Fibroblast of skin of right biceps (primary cell): ENCODE data around the gene PTPRN2.
A peak's percentile ranks its signal among the peaks of the same experiment; 100 is the strongest.
"Not testable (repeated sequence)": the region's sequence is repeated elsewhere in the genome, so short reads cannot be mapped to it uniquely, and the experiment has no call there.

Experiments used
- DNase-seq: peaks from one replicate; pipeline ENCODE4 v3.0.0-alpha.2; 2013

PTPRN2 gene

GRCh38 chr7:158458096-158458495, 129.5 kb downstream of the PTPRN2 start:
- no peak for DNase-seq

- not testable (repeated sequence) for DNase-seq
These were observed 130.0 kb downstream of the PTPRN2 start for GRCh38 chr7:158457586-158457985.

- no peak for DNase-seq
These were observed 133.0 kb downstream of the PTPRN2 start for GRCh38 chr7:158454631-158455030.

DNA sequence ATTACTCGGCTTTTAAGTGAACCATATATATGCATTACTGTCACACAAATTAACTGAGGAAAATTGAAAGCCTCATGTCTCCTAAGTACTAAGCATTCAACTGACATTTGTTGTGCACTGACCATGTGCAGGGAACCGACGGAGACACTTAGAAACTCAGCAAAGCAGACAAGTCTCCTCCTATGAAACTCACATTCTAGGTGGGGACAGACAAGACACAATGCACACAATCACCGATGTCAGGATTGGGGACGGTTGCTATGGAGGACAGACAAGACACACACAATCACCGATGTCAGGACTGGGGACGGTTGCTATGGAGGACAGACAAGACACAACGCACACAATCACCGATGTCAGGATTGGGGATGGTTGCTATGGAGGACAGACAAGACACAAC, 134.0 kb downstream of the PTPRN2 start:
- DNase-seq: no peak

GRCh38 chr7:158452331-158452730, 135.3 kb downstream of the PTPRN2 start:
- no peak for DNase-seq

DNA sequence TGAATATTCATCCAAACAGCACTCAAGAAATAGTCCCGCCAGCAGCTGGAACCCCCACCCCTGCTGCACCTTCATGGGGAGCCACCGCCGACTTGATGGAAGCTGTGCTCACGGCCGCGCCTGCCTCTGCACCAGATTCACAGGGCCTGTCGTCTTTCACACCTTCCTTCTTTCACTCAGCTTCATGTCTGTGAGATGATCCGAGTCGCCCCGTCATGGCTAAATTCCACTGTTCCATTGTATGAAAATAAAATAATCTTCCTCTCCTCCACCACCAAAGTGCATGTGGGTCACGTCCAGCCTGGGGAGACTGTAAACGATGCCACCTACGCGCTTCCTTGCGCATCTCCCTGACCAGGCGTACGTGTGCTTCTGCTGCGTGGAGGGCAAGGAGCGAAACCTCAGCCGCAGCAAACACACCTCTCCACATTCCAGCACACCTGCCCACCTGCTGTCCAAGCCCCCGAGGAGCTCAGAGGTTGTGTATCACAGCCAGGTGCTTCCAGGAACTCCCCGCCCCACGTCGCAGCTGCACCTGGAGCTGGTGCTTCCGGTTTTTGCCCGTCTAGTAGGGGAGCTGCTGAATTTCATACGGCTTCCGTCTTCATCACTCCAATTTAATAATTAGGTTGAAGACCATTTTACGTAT, 137.0 kb downstream of the PTPRN2 start:
- DNase-seq: no peak

DNA sequence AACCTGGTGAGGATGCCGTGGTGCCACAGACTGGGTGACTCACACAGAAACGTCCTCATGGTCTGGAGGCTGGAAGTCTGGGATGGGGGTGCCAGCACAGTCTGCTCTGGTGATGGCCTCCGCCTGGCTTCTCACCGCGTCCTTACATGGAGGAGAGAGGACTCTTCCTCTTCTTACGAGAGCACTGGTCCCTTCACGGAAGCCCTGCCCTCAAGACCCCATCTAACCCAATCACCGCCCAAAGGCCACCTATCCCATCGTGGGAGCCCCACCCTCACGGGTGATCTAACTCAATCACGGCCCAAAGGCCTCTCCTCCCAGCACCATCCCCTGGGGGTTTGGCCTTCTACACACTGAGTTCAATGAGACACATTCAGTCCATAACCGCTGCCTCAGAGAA, 137.7 kb downstream of the PTPRN2 start:
- no peak for DNase-seq

GRCh38 chr7:158449266-158449665, 138.4 kb downstream of the PTPRN2 start:
- no peak for DNase-seq

- no peak for DNase-seq
These were observed 139.1 kb downstream of the PTPRN2 start for GRCh38 chr7:158448430-158449100.

DNA sequence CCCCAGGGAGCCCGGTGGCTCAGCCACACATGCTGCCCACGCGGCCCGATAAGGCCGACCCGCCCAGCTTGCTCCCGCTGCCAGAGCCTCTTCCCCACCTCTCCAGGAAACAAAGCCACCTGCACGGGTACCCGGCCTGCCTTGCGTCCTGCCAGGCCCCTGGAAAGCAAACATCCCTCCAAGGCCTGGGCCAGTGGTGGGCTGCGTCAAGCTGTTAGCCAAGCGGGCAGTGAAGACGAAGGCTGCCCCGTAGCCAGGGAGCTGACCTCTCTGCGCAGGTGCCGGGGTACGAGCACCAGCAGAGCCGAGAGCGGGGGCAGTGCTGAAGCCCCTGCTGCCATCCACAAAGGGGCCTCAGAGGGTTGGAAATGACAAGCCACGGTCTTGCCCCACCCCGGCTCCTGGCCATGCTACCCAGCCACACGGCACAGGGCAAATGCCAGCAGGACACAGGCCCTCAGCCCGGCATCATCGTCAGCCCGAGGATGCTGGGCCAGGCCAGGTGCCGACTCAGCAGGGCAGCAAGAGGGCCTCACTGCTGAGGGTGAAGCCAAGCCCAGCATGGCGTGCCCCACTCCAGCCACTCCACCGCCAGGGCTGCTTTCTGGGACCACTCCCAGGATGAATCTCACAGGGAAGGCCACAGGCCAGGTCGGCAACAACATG, 140.0 kb downstream of the PTPRN2 start:
- no peak for DNase-seq

- DNase-seq: no peak
These were observed 140.5 kb downstream of the PTPRN2 start for GRCh38 chr7:158447151-158447505.

GRCh38 chr7:158446706-158447105, 140.9 kb downstream of the PTPRN2 start:
- DNase-seq: no peak

DNA sequence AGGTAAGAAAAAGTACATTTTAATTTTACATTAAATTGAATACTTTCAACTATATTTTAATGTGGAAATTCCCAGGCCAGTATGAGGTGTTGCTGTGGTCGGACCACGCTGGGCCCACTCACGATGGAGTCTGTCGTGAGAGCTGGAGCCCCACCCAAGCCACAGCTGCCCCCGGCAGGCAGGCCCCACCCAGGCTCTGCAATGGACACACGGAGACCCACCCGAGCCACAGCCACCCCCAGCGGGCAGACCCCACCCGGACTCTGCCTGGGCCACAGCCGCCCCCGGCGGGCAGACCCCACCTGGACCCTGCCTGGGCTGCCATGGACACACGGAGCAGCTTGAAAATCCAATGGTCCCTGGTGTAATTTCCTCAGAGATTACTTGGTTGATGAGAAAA, 141.3 kb downstream of the PTPRN2 start:
- DNase-seq: no peak

DNA sequence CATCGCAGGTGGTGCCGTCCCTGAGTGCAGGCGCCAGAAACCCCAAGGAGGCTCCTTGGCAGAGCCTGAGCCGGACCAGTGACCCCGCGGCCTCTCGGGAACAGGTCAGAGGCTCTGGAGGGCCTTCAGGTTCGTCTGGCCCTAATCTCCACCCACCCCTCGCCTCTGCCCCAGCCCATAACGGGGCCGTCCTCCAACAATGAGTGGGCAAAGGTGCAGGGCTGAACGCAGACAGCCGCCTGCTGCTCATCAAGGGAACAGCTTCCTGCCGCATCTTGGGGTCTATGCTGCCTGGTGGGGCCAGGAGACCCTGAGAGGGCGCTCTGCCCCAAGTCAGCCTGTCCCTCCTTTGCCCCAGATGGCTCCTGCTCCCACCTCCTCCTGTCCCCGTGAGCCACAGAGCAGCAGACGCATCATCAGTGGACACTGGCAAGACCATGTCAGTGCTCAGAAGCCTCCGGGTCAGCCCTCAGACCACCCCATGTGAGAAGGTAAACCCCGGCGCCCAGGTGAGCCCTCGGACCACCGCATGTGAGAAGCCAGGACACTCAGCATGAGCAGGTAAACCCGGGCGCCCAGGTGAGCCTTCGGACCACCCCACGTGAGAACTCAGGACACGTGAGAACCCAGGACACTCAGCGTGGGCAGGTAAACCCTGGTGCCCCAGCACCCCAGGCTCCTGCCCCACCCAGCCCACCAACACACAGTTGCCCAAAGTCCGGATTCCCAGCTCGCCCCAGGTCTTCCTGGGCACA, 142.0 kb downstream of the PTPRN2 start:
- DNase-seq: no peak

DNA sequence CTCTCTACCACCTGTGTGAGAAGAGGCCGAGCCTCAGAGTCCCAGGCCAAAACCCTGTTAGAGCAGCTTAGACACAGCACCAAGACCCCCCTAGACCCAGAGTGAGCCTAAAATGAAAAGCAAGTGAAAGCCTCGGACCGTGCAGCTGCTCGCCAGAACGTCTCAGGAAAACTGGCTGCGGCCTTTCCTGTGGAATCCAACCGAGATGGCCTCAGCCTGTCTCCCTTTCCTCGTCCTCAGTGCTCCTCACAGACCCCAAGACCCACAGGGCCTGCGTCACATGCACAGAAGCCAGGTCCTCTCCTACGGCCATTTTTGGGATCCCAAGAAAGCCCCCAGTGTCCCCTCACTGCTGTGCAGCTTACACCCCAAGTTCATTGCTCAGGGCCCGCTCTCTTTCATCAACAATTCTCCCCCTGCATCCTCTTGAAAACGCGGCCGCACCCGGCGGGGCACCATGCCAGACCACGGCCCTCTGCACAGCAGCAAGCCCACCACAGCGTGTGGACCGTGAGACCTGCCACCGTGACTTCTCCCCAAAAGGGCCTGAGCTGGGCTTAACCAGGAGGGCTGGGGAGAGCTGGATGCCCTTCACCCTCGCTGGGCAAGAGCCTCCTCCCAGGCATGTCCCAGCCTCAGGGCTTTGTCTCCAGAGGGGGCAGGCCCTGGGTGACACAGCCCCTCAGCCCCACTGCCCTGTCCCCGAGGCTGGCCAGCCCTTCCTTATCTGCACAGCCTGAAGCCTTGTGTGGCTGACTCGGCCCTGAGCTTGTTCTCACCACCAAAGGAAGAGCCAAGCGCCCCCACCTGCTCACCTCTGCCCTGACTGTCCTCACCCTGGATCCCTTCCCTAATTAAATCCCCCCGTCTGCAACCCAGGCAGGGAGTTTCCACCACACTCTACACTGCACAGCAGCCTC, 142.9 kb downstream of the PTPRN2 start:
- no peak for DNase-seq

- DNase-seq: no peak
These were observed 143.7 kb downstream of the PTPRN2 start for GRCh38 chr7:158443688-158444483.

- DNase-seq: no peak
These were observed 144.5 kb downstream of the PTPRN2 start for GRCh38 chr7:158443014-158443687.

GRCh38 chr7:158442260-158442659, 145.4 kb downstream of the PTPRN2 start:
- DNase-seq: no peak

DNA sequence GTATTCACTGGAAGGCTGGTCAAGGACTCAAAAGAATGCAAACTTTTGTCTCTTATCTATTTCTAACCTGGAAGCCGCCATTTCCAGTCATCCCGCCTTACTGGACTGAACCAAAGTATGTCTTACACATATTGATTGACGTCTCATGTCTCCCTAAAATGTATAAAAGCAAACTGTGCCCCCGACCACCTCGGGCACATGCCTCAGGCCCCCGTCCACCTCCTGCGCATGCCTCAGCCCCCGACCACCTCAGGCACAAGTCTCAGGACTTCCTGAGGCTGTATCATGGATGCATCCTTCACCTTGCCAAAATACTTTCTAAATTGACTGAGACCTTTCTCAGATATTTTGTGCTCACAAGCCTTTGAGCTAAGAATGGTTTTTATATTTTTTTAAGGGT, 148.6 kb downstream of the PTPRN2 start:
- no peak for DNase-seq

DNA sequence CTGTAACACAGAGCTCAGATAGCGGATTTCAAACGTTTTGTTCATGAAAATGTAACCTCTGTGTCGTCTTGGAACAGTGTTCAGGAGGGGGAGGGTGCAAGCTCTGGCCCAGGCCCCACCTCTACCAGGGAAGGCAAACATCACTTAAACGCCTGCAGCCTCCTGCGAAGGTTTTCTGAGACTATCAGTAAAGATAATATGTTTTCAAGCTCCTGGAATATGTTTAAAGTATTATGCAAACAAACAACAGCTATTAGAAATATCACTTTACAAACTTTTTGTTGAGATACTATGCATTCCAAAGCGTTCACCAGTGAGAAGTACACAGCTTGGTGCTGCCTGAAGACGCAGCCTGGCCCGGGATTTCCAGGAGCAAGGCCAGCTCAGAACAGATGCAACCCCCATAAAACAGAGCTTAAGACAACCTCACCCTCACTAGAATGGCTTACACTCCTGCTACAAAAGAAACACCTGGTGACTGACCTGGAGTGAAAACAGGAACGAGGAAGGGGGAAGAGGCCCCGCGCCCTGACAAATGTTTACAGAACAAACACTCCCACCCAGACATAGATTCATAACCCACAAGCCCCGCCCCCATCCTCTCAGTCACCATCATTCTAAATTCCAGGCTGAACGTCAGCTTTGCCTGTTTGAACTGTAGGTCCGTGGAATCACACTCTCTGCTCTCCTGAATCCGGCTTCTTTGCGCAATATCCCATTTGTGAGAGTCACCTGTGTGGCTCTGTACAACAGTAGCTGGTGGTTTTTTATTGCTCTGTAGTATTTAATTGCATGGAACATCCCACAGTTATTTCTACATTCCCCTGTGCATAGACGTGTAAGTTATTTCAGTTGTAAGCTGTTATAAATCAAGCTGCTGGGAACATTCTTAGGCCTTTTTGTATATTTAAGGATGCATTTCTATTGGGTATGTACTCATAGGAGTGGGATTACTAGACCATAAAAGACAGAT, 155.0 kb downstream of the PTPRN2 start:
- DNase-seq: peak; percentile 7
